Chondrocyte (in vitro differentiated cells): ENCODE results near the gene ERI3. TPM values are rescaled to one million over a fixed set of nuclear protein-coding genes. Genes with fewer than 3 reads are reported as not detected.

Source experiments
- DNase-seq: peaks from one replicate; pipeline ENCODE4 v3.0.0; 2021; ENCODE audit warnings: mixed read lengths, low spot score
- H3K27ac Mint-ChIP-seq: one replicate; pipeline ENCODE4 v1.8.0; 2021; ENCODE audit warnings: mild to moderate bottlenecking, moderate library complexity, mixed read lengths; ENCODE audit not compliant: unreplicated experiment
- H3K27me3 Mint-ChIP-seq: 2 replicates; pipeline ENCODE4 v1.8.0; 2021; ENCODE audit warnings: low read depth, mixed read lengths
- H3K36me3 Mint-ChIP-seq: 2 replicates; pipeline ENCODE4 v1.8.0; 2021; ENCODE audit warnings: low read depth, mixed read lengths
- H3K4me1 Mint-ChIP-seq: 2 replicates; pipeline ENCODE4 v1.8.0; 2021; ENCODE audit warnings: low read depth, mild to moderate bottlenecking, mixed read lengths
- H3K4me3 Mint-ChIP-seq: one replicate; pipeline ENCODE4 v1.8.0; 2021; ENCODE audit warnings: mild to moderate bottlenecking, moderate library complexity, mixed read lengths; ENCODE audit not compliant: unreplicated experiment
- H3K9me3 Mint-ChIP-seq: 2 replicates; pipeline ENCODE4 v1.8.0; 2021; ENCODE audit warnings: low read depth, mixed read lengths
- CTCF ChIP-seq: fragments of 200-600 bp; sonication (generic); IDR thresholded peaks from 2 replicates; pipeline ENCODE4 v1.5.0; 2021; ENCODE audit warnings: antibody characterized with exemption, mild to moderate bottlenecking, moderate library complexity
- total RNA-seq: library from RNA; stranded (reverse); gene quantifications from 3 replicates; pipeline ENCODE4 v1.2.1, GENCODE V29; 2021

Gene ERI3
- total RNA-seq, 1 donor from 2014 or later: 46.0 TPM

GRCh38 chr1:44357710-44358109 is 2.7 kb upstream of the ERI3 start:
- Mint-ChIP-seq H3K4me3 (no peak overlapping the region), H3K36me3 (no peaks in the 10 kb centered on the region), H3K27ac (no peak overlapping the region), H3K9me3 (no peaks in the 10 kb centered on the region), H3K27me3 (no peaks in the 10 kb centered on the region), H3K4me1 (peaks cover 25% of the 10 kb centered on the region)
- DNase-seq: no peak
- TF ChIP-seq CTCF: no peak

GRCh38 chr1:44355582-44356305 is 687 bp upstream of the ERI3 start:
- Mint-ChIP-seq H3K27ac (peak overlapping the region; percentile 85), H3K36me3 (peaks cover under 1% of the 10 kb centered on the region), H3K4me3 (peak overlapping the region; percentile 89), H3K9me3 (no peaks in the 10 kb centered on the region), H3K27me3 (no peaks in the 10 kb centered on the region), H3K4me1 (peaks cover 35% of the 10 kb centered on the region)
- TF ChIP-seq CTCF: no peak
- no peak for DNase-seq

- no peaks in the 10 kb centered on the region for H3K27me3 Mint-ChIP-seq
- no peaks in the 10 kb centered on the region for H3K9me3 Mint-ChIP-seq
- peaks cover 35% of the 10 kb centered on the region for H3K4me1 Mint-ChIP-seq
- TF ChIP-seq CTCF: no peak
- peak overlapping the region; percentile 62 for H3K27ac Mint-ChIP-seq
- no peak for DNase-seq
- H3K36me3 Mint-ChIP-seq: peaks cover 2% of the 10 kb centered on the region
- H3K4me3 Mint-ChIP-seq: peak overlapping the region; percentile 89
These were observed 703 bp downstream of the ERI3 start for GRCh38 chr1:44354268-44354839.

- peaks cover 35% of the 10 kb centered on the region for H3K4me1 Mint-ChIP-seq
- peaks cover 2% of the 10 kb centered on the region for H3K36me3 Mint-ChIP-seq
- no peaks in the 10 kb centered on the region for H3K9me3 Mint-ChIP-seq
- DNase-seq: no peak
- H3K27ac Mint-ChIP-seq: no peak overlapping the region
- no peaks in the 10 kb centered on the region for H3K27me3 Mint-ChIP-seq
- peak overlapping the region; percentile 89 for H3K4me3 Mint-ChIP-seq
- no peak for TF ChIP-seq CTCF
These were observed 1.5 kb downstream of the ERI3 start for GRCh38 chr1:44353604-44354003.

- no peak overlapping the region for H3K4me3 Mint-ChIP-seq
- no peaks in the 10 kb centered on the region for H3K27me3 Mint-ChIP-seq
- no peak for TF ChIP-seq CTCF
- no peaks in the 10 kb centered on the region for H3K9me3 Mint-ChIP-seq
- H3K27ac Mint-ChIP-seq: no peak overlapping the region
- no peak for DNase-seq
- H3K36me3 Mint-ChIP-seq: peaks cover 2% of the 10 kb centered on the region
- H3K4me1 Mint-ChIP-seq: peaks cover 42% of the 10 kb centered on the region
These were observed 3.8 kb downstream of the ERI3 start for GRCh38 chr1:44351289-44351688.
